ENCODE results near the gene TMPRSS13. TPM values are rescaled to one million over a fixed set of nuclear protein-coding genes. Genes with fewer than 3 reads are reported as not detected.

TMPRSS13 gene
- total RNA-seq, 1 donor from 2014 or later, result not detected

DNA sequence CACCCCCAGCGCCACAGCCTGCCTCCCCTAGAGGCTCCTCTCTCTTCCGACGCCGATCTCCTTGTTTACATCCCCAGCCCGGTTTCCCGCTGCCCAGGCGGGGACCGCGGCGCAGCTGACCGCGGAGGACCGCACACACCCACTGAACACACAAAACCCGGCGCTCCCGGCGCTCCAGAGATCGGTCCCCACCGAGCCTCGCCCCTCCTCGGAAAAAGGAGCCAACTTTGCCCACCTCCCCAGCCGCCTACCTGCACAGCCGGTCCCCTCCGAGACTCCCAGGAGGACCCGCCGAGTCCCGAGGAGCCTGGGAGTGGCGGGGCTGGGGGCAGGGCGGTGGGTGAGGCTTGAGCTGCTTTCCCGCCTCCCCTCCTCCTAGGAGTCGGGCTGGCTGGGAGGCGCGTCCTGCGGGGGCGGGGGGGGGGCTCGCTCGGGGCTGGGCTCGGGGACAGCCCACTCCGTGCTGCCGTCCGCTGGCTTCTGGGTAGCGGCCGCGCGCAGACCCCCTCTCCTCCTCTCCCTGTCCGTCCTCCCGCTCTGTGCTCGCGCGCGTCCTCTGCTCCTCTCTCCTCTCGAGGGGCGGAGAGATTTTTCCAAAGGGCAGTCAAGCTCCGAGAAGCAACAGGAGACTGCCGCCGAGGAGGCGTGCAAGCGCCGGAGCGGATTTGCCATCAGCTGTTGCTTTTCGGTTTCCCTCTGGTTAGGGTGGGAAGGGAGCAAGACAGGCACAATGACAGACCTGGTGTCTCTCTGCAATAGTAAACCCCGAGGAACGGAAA is 52.7 kb downstream of the TMPRSS13 start, which contains the start of gene FXYD6:
TSS of gene FXYD6 (minus strand) at position 318 of the 779 bp plus-strand sequence. CDS start 33,882 bp downstream, outside the sequence.
- Histone ChIP-seq H3K4me1 (no peaks in the 10 kb centered on the region), H3K36me3 (no peaks in the 10 kb centered on the region), H3K4me3 (peak within 1 kb of the TSS; percentile 40 to 64), H3K27me3 (peaks cover 5% of the 10 kb centered on the region), H3K9me3 (no peaks in the 10 kb centered on the region), H3K27ac (no peak within 1 kb of the TSS)
- no peak for DNase-seq (ENCODE audit: low spot score in 2 of 2)
- TF ChIP-seq, protein P1, sequence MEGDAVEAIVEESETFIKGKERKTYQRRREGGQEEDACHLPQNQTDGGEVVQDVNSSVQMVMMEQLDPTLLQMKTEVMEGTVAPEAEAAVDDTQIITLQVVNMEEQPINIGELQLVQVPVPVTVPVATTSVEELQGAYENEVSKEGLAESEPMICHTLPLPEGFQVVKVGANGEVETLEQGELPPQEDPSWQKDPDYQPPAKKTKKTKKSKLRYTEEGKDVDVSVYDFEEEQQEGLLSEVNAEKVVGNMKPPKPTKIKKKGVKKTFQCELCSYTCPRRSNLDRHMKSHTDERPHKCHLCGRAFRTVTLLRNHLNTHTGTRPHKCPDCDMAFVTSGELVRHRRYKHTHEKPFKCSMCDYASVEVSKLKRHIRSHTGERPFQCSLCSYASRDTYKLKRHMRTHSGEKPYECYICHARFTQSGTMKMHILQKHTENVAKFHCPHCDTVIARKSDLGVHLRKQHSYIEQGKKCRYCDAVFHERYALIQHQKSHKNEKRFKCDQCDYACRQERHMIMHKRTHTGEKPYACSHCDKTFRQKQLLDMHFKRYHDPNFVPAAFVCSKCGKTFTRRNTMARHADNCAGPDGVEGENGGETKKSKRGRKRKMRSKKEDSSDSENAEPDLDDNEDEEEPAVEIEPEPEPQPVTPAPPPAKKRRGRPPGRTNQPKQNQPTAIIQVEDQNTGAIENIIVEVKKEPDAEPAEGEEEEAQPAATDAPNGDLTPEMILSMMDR (IDR thresholded peaks at IDR 0.05), result no peak
- intact Hi-C loops (cut with DNase I), result no loop called here

DNA sequence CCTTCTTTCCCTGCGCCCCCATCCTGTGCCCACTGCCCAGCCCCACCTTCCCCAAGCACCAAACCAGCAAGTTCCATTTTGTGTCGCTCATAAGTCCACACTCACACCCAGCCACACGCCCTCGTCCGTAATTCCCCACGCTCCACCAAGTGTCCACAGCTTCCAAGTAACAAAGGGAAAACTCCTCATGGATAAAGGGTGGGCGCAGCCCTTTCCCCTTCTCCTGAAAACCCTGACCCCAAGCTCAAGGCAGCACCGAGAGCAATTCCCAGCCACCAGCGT is 53.2 kb downstream of the TMPRSS13 start:
- Histone ChIP-seq H3K4me1 (no peaks in the 10 kb centered on the region), H3K27me3 (peaks cover 5% of the 10 kb centered on the region), H3K27ac (no peak overlapping the region), H3K9me3 (no peaks in the 10 kb centered on the region), H3K36me3 (no peaks in the 10 kb centered on the region), H3K4me3 (peak overlapping the region; percentile 40 to 64)
- no peak for DNase-seq (ENCODE audit: low spot score in 2 of 2)
- TF ChIP-seq, protein P1 (IDR thresholded peaks at IDR 0.05), result no peak
- intact Hi-C loops (cut with DNase I), result no loop called here

DNA sequence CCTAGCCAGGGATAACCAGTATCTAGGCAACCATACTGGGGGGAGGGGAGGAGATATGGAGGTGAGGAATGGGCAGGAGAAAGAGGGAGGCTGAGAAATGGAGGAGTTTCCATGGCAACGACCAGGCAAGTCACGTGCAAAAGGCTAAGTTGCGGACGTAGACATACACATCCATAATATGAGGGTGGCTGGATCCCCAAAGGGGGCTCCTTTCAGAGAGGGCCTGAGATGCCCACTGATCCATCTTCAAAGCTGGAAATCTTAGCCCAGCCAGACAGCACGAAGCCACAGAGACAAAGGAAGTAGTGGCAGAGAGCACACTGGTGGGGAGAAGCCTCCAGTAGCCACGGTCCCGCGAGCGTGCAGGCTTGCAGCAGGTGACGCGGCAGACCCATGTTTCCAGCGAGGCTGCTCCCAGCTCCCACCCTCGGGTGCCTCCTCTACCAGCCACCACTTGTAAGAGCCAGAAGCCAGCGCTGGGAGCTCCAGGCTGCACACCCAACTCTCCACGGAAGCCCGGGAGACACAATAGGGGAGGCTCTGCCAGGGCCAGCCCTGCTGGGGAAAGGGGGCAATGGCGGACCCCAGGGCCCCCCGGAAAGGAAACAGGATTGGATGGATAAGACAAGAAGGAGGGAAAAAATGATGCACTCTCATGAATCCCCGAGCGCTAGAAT is 53.7 kb downstream of the TMPRSS13 start:
- TF ChIP-seq, protein P1 (IDR thresholded peaks at IDR 0.05), result no peak
- intact Hi-C loops (cut with DNase I), result no loop called here
- Histone ChIP-seq H3K36me3 (no peaks in the 10 kb centered on the region), H3K4me3 (peak overlapping the region; percentile 40 to 64), H3K9me3 (no peaks in the 10 kb centered on the region), H3K27ac (no peak overlapping the region), H3K27me3 (peaks cover 5% of the 10 kb centered on the region), H3K4me1 (no peaks in the 10 kb centered on the region)
- DNase-seq (ENCODE audit: low spot score in 2 of 2), result no peak

DNA sequence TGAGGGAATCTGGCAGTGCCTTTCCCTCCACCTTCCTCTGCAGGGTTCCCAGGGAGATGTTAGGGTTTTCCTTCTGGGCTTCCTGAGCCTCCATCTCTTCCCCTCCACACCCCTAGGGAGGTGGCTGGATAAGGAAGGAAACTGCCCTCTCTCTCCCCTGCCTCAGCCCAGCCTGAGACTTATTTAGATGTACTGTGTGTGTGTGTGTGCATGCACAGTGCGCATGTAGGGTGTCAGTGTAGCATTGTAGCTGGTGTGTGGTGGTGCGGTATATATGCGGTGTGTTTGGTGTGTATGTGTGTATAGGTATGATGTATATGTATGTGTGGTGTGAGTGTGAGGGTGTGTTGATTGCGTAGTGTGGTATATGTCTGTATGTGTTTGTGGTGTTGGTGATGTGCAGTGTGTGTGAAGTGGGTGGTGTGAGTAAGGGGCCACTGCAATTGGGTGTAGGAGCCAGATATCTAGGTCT is 54.3 kb downstream of the TMPRSS13 start:
- Histone ChIP-seq H3K27me3 (peaks cover 5% of the 10 kb centered on the region), H3K4me1 (no peaks in the 10 kb centered on the region), H3K4me3 (peak overlapping the region in 1 of 2 donors; percentile 40), H3K9me3 (no peaks in the 10 kb centered on the region), H3K27ac (no peak overlapping the region), H3K36me3 (no peaks in the 10 kb centered on the region)
- TF ChIP-seq, protein P1 (IDR thresholded peaks at IDR 0.05), result no peak
- intact Hi-C loops (cut with DNase I), result no loop called here
- no peak for DNase-seq (ENCODE audit: low spot score in 2 of 2)

DNA sequence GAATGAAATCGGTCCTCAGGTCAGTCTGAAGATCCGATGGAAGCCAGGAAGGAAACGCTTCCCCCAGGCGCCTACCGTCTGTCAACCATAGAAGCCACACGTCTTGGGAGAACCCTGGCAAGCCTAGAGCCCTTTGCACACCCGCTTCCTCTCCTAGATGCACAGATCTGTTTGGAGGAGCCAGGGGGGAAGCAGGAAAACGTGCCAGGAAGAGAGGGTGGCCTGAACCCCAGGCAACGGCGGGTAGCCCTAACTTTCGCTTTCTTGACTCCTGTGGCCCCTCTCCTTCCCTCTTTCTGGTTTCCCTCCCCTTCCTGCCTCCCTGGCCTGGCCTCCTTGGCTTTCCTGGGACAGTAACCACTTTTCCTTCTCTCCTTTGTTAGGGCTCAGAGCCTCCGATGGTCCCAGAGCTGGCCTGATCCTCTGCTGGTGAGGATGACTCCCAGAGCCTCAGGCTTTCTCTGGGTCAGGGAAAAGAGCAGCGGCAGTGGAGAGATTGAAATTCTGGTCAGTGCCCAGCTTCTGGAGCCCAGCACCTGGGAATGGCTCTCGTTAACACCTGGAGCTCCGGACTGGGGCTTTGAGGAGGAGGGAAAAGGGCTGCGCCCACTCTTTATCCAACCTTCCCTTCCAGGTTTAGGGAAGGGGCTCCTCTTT is 54.8 kb downstream of the TMPRSS13 start:
- DNase-seq (ENCODE audit: low spot score in 2 of 2), result no peak
- TF ChIP-seq, protein P1 (IDR thresholded peaks at IDR 0.05), result no peak
- Histone ChIP-seq H3K4me1 (no peaks in the 10 kb centered on the region), H3K9me3 (no peaks in the 10 kb centered on the region), H3K27me3 (peaks cover 5% of the 10 kb centered on the region), H3K27ac (no peak overlapping the region), H3K36me3 (no peaks in the 10 kb centered on the region), H3K4me3 (no peak overlapping the region)
- intact Hi-C loops (cut with DNase I), result no loop called here
